GM12873 (cell line): ENCODE data around the gene SRGAP1.

Experiments used
- TF ChIP-seq, protein P1 (sequence below): IDR thresholded peaks from 2 replicates; pipeline ENCODE4 v1.5.1; 2012; ENCODE audit warnings: low read depth, mild to moderate bottlenecking, moderate library complexity, low read length, control low read depth; ENCODE audit not compliant: insufficient read depth; ENCODE audit errors: missing control alignments

SRGAP1 gene

GRCh38 chr12:64120568-64120967 is 276.1 kb downstream of the SRGAP1 start:
- TF ChIP-seq, protein P1, sequence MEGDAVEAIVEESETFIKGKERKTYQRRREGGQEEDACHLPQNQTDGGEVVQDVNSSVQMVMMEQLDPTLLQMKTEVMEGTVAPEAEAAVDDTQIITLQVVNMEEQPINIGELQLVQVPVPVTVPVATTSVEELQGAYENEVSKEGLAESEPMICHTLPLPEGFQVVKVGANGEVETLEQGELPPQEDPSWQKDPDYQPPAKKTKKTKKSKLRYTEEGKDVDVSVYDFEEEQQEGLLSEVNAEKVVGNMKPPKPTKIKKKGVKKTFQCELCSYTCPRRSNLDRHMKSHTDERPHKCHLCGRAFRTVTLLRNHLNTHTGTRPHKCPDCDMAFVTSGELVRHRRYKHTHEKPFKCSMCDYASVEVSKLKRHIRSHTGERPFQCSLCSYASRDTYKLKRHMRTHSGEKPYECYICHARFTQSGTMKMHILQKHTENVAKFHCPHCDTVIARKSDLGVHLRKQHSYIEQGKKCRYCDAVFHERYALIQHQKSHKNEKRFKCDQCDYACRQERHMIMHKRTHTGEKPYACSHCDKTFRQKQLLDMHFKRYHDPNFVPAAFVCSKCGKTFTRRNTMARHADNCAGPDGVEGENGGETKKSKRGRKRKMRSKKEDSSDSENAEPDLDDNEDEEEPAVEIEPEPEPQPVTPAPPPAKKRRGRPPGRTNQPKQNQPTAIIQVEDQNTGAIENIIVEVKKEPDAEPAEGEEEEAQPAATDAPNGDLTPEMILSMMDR: no peak

GRCh38 chr12:64122154-64122553 is 277.7 kb downstream of the SRGAP1 start:
- TF ChIP-seq, protein P1: no peak

DNA sequence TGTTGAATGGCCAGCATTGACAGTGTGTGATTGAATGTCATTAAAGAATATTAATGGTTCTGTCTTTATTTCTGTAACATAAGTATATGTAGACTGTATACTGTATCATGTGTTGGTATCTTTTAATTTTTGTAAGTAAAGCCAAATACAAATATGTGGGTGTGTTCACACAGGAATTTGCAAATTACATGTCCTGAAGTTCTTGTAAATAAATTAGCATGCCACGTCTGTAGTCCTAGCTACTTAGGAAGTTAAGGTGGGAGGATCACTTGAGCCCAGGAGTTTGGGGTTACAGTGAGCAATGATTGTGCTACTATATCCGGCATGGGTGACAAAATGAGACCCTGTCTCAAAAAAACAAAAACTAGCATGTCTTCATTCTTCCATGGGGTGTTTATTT is 278.5 kb downstream of the SRGAP1 start:
- TF ChIP-seq, protein P1: no peak

- TF ChIP-seq, protein P1: no peak
Observed at GRCh38 chr12:64123448-64123847, 278.9 kb downstream of the SRGAP1 start.

DNA sequence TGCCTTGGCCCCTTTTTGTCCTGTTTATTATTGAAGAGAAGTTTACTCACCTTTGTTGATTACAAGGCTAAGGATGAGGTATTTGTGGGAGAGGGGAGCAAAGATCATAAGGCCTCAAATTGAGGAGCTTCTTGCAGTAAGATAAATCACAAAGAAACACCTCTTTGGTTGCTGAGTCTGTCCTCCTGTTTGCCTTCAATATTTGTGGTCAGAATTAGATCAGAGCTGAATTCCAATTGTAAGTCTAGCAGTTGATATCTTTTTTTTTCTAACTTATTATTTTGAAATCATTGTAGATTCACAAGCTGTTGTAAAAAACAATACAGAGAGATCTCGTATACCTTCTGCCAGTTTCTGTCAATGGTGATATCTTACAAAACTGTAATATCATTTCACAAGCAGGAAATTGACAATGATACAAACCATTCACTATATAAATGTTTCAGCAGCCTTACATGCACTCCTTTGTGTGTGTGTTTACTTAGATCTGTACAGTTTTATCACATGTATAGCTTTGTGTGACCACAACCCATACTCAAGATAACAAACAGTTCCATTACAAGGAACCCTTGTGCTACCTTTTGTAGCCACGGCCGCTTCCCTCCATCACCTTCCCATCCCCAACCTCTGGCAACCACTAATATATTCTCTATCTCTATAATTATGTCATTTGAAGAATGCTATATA is 280.2 kb downstream of the SRGAP1 start:
- TF ChIP-seq, protein P1: no peak

DNA sequence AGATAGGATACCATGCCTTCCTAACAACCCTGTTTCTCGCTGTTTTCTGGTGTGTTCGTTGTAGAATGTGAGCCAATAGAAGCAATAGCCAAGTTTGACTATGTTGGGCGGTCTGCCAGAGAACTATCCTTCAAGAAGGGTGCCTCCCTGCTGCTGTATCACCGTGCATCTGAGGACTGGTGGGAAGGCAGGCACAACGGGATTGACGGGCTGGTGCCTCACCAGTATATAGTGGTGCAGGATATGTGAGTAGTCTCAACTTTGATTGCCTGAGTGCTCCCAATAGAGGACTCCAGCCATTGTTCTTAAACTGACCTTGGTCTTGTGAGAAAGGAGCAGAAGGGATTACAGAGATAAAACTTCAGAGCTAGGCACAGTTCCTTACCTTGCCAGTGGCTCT is 281.4 kb downstream of the SRGAP1 start:
- TF ChIP-seq, protein P1: no peak

GRCh38 chr12:64127811-64128210 is 283.3 kb downstream of the SRGAP1 start:
- TF ChIP-seq, protein P1: no peak

DNA sequence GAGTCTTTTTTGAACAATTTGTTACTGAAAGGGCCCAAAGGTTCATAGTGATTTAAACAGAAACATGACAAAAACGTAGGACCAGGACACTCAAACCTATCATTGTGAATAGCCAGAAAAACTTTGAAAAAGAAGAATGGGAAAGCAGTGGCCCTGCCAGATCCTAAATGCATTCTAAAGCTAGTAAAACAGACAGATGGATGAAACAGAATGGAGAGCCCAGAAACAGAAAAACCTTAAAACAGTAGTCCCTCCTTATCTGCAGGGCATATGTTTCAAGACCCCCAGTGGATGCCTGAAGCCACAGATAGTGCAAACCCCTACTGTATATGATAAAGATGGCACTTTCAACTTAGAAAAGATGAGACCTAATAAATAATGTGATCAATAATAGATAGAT is 283.9 kb downstream of the SRGAP1 start:
- TF ChIP-seq, protein P1: no peak
